OCI-LY1 (cell line): ENCODE data around the gene DNAJB12.

Experiments used
- CTCF ChIP-seq: fragments of 200-600 bp; sonication (generic), shearing (Covaris generic); IDR thresholded peaks from 2 replicates; pipeline ENCODE4 v1.5.1; 2017; ENCODE audit warnings: mild to moderate bottlenecking, antibody characterized with exemption, low read length, moderate library complexity, mixed read lengths
- EZH2 ChIP-seq: fragments of 200-600 bp; sonication (generic), shearing (Covaris generic); IDR thresholded peaks from 2 replicates; pipeline ENCODE4 v1.8.0; 2017; ENCODE audit warnings: borderline replicate concordance, mixed run types, mild to moderate bottlenecking, antibody characterized with exemption, low read length, moderate library complexity, mixed read lengths

- TF ChIP-seq CTCF = no peak
- no peak for TF ChIP-seq EZH2
These were observed 32.3 kb upstream of the DNAJB12 start for GRCh38 chr10:72386916-72387586.
